SIG-M5 treated with dmso at 0.1 percent for 504 hours (cell line): ENCODE measurements around the gene CXorf66.
"Not testable (repeated sequence)": the region's sequence is repeated elsewhere in the genome, so short reads cannot be mapped to it uniquely, and the experiment has no call there.

ENCODE experiments used
- DNase-seq: peaks from one replicate; lab custom pipeline; 2025; ENCODE audit not compliant: unreplicated experiment; lab: John Stamatoyannopoulos, UW

The CXorf66 gene

DNA sequence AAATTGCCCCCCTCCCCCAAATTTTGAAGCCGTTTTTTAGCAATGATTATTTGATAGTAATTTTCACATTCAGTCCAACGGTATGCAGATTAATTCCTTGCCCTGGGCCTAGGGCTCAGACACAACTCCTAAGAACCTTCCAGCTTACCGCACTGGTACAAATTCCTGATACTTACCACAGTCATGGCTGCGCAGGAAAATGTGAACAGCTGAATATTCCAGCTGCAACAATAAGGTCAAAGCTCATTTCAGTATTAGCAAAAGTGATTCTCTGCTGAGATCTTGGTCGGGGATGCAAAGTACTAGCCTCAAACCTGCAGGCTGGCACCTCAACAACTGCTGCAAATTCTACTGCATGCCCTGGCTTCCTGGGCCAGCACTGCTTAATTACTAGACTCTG, 35.4 kb downstream of the CXorf66 start:
- DNase-seq: no peak

DNA sequence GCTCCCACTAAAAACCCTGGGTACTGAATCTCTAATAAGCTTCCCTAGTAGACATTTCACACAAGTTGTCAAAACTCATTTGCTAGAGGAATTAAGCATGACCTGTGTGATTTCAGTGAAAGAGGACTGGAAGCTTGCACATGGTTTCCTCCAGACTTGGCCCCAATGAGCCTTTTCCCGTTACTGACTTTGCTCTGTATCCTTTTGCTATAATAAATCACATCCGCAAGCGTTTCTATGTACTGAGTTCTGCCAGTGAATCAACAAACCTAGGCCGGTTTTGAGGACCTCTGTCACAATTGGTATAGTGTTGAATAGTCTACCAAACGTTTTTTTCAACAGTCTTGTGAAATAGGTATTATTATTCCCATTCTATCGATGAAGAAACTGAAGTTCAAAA, 40.6 kb downstream of the CXorf66 start:
- no peak for DNase-seq

DNA sequence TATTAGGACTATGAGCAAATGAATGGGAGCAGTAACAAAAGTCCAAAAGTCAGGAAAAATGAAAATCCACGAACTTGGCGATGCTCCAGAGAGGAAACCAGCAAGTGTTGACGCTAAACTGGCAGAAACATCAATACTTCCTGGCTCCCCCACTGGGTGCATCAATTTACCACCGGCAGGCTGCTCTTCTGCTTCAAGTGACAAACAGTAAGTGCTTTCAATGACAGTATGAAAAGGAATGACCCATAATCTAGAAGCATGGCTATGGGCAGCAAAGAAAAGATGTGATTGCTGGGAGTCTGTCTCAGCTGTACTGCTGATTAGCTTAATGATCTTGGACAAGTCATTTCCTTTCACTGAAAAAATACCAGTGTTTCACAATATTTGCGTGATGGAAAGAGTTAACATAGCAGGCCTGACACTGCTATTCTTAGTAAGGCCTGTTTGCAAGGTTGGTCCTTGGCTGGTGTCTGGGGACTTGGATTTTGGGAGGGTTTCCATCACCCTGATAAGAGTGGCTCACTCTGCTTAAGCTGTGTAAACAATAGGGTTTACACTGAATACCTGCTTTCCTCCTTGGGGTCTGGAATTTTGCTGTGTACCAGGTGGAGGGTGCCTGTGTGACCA, 41.1 kb downstream of the CXorf66 start:
- no peak for DNase-seq

DNA sequence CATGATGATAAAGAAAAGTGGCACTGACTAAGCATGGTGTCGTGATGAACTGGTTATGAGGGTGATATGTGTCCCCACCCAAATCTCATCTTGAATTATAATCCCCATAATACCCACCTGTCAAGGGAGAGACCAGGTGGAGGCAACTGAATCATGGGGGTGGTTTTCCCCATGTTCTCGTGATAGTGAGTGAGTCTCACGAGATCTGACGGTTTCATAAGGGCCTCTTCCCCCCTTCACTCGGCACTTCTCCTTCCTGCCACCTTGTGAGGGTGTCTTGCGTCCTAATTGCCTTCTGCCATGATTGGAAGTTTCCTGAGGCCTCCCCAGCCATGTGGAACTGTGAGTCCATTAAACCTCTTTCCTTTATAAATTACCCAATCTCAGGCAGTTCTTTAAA, 44.2 kb downstream of the CXorf66 start:
- not testable (repeated sequence) for DNase-seq

DNA sequence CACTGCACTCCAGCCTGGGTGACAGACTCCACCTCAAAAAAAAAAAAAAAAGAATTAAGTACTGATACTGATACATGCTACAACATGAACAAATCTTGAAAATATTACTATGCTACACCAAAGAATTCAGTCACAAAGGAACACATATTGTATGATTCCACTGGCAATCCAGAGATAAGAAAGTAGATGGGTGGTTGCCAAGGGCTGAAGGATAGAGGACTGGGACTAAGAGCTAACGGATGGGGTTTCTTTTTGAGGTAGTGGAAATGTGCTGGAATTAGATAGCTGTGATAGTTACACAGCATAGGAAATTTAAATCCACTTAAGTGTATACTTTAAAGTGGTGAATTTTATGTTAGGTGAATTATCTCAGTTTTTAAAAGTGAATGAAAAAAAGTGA, 45.0 kb downstream of the CXorf66 start:
- DNase-seq: no peak

DNA sequence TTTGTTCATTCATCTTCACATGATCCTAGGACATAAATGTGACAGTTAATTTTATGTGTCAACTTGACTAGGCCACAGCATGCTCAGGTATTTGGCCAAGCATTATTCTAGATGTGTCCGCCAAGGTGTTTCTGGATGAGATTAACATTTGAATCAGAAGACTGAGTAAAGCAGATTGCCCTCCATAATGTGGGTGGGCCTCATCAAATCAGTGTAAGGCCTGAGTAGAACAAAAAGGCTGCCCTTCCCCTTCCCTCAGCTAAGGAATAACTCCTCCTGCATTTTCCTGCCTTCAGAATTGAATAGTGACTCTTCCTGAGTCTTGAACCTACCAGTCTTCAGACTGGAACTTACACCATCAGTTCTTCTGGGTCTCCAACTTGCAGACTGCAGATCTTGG, 50.9 kb downstream of the CXorf66 start:
- DNase-seq: no peak

DNA sequence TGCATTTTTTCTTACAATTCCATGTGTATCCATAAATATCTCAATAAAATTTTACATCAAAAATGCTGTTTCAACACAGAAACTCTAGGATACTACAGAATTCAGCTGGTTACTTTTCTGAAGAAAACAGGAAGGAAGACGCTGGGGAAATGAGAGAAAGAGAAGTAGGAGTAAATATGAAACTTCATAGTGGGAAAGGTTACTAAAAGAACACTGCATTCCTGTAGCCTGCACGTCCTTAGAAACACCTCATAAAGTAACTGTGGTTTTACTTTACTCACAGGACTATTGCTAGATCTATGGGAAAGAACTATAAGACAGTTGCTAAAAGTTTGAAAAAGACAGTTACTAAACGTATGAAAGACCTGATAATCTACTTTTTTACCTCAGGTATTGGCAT, 55.6 kb downstream of the CXorf66 start:
- DNase-seq: peak; percentile 59

DNA sequence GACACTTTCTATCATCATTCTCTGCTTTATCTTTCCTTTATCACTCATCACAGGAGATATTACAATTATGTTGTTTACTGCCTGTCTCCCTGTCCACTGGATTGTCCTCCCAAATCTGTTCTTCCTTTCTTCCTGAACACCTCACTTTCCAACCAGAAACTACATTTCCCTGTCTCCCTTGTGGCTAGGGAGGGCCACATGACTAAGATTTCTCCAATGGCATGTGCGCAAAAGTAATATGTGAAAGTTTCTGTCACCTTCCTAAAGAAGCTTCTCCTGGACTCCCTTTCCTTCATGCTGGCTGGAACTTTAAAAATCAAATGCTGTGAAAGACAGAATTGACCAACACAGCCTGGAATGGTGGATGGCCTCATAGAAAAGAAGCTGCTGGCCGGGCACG, 58.2 kb downstream of the CXorf66 start:
- no peak for DNase-seq

DNA sequence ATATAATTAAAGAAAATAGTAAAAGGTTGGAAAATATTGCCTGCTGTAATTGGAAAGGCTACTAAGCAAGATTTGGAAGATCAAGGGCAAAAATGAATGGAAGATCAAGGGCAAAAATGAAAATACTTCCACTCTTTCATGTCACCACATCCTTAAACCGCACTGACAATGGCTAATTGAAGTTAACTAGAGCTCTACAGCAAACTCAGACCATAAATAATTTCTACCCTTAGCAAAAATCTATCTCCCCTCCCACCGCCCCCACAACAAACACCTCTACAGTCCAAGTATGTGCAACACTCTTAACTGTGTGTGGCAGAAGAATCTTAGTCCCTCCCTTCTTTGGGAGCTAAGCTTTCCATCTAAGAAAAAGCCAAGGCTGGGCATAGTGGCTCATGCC, 59.6 kb downstream of the CXorf66 start:
- DNase-seq: no peak
